Hepatocyte (in vitro differentiated cells): ENCODE data around the gene RESP18. TPM values are rescaled to one million over a fixed set of nuclear protein-coding genes. Genes with fewer than 3 reads are reported as not detected.

Experiments used
- DNase-seq: peaks from one replicate; pipeline ENCODE4 v3.0.0-alpha.2; 2016; ENCODE audit warnings: low spot score
- H2AFZ ChIP-seq: fragments of 200-600 bp; sonication (generic); 2 replicates; pipeline ENCODE4 v1.6.0; 2016; ENCODE audit warnings: antibody characterized with exemption, mild to moderate bottlenecking
- H3K27ac ChIP-seq: fragments of 200-600 bp; sonication (generic); 2 replicates; pipeline ENCODE4 v1.5.1; 2016; ENCODE audit warnings: mild to moderate bottlenecking
- H3K27me3 ChIP-seq: fragments of 200-600 bp; sonication (generic); 2 replicates; pipeline ENCODE4 v1.6.1; 2016
- H3K36me3 ChIP-seq: fragments of 200-600 bp; sonication (generic); replicated peaks from 2 replicates; pipeline ENCODE4 v1.5.1; 2016; ENCODE audit warnings: low read depth; ENCODE audit not compliant: insufficient read depth
- H3K4me1 ChIP-seq: fragments of 200-600 bp; sonication (generic); 2 replicates; pipeline ENCODE4 v1.5.1; 2016; ENCODE audit warnings: mild to moderate bottlenecking, moderate library complexity; ENCODE audit not compliant: insufficient read depth
- H3K4me2 ChIP-seq: fragments of 200-600 bp; sonication (generic); 2 replicates; pipeline ENCODE4 v1.6.0; 2016
- H3K4me3 ChIP-seq: fragments of 200-600 bp; sonication (generic); 2 replicates; pipeline ENCODE4 v1.5.1; 2016; ENCODE audit warnings: mild to moderate bottlenecking
- H3K79me2 ChIP-seq: fragments of 200-600 bp; sonication (generic); 2 replicates; pipeline ENCODE4 v1.6.0; 2017; ENCODE audit warnings: mild to moderate bottlenecking
- H3K9me2 ChIP-seq: fragments of 200-600 bp; sonication (generic); replicated peaks from 2 replicates; pipeline ENCODE4 v1.6.0; 2017; ENCODE audit warnings: mild to moderate bottlenecking; ENCODE audit not compliant: insufficient read depth
- H3K9me3 ChIP-seq: fragments of 200-600 bp; sonication (generic); 2 replicates; pipeline ENCODE4 v1.5.1; 2016; ENCODE audit warnings: low read depth, mild to moderate bottlenecking
- H4K20me1 ChIP-seq: fragments of 200-600 bp; sonication (generic); 2 replicates; pipeline ENCODE4 v1.6.0; 2016; ENCODE audit warnings: mild to moderate bottlenecking; ENCODE audit not compliant: insufficient read depth, poor library complexity, severe bottlenecking
- EZH2 ChIP-seq: fragments of 200-600 bp; sonication (generic); IDR thresholded peaks from 2 replicates; pipeline ENCODE4 v1.6.1; 2016; ENCODE audit warnings: antibody characterized with exemption, mild to moderate bottlenecking, borderline replicate concordance
- EZH2phosphoT487 ChIP-seq: fragments of 200-600 bp; sonication (generic); IDR thresholded peaks from one replicate; pipeline ENCODE4 v1.6.1; 2018; ENCODE audit warnings: antibody characterized with exemption, mild to moderate bottlenecking, low read depth, moderate library complexity; ENCODE audit not compliant: unreplicated experiment, severe bottlenecking
- WGBS: methylation state at CpG from one replicate; pipeline ENCODE4 v1.1.6; 2016; ENCODE audit warnings: low lambda C conversion rate; ENCODE audit errors: missing lambda C conversion rate; 5-methylcytosine and 5-hydroxymethylcytosine counted together
- polyA plus RNA-seq: library from polyadenylated mRNA; unstranded; fragments of >200 nt; fragmentation: Nextera tagmentation; extraction: Ambion mirVana; gene quantifications from 2 replicates; pipeline ENCODE4 v1.2.1, GENCODE V29; 2016
- total RNA-seq: library from RNA; depleted of rRNA; stranded (reverse); fragments of >200 nt; gene quantifications from 2 replicates; pipeline ENCODE4 v1.2.3, GENCODE V29; 2014
- TF ChIP-seq, protein P1 (sequence below): fragments of 200-600 bp; sonication (generic); IDR thresholded peaks from 2 replicates; pipeline ENCODE4 v1.5.1; 2016; ENCODE audit warnings: antibody characterized with exemption, mild to moderate bottlenecking; ENCODE audit not compliant: poor library complexity

Gene RESP18
- total and polyA plus RNA-seq, 2 experiments from 2014 or later: not detected

DNA sequence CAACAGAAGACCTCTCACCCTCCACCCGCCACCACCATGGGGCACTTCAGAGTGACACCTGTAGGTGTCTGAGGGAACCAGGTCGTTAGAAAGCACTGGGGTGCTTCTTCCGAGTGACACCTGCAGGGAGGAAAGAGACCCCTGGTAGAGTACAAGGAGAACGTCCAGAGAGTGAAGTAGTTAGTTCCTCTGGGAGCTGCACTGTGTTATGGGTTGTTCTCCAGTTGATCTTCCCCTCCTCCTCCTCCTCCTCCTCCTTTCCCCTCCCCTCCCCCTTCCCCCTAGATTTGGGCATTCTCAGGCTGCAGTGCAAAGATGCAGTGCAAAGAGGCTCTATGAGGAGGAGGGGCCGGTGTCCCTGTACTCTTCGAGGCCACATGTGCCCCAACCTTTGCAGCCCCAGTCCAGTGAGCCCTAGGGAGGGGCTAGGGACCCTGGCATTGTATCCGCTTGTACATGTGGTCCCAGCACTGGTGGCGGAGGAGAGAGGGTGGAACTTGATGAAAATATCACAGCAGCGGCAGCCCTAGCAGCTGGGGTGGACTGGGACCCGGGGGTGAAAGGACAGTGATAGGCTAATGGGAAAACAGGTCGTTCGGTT lies 52.5 kb downstream of the RESP18 start:
- Histone ChIP-seq H3K4me2 (peak overlapping the region; percentile 79), H3K9me3 (no peaks in the 10 kb centered on the region), H3K27ac (peak overlapping the region; percentile 95), H3K27me3 (no peaks in the 10 kb centered on the region), H3K36me3 (no peaks in the 10 kb centered on the region), H3K9me2 (no peaks in the 10 kb centered on the region), H3K79me2 (peaks cover 4% of the 10 kb centered on the region), H3K4me1 (peaks cover 14% of the 10 kb centered on the region), H3K4me3 (peak overlapping the region; percentile 32), H4K20me1 (no peaks in the 10 kb centered on the region), H2AFZ (no peak overlapping the region)
- TF ChIP-seq EZH2 (no peak), EZH2phosphoT487 (no peak)
- TF ChIP-seq, protein P1, sequence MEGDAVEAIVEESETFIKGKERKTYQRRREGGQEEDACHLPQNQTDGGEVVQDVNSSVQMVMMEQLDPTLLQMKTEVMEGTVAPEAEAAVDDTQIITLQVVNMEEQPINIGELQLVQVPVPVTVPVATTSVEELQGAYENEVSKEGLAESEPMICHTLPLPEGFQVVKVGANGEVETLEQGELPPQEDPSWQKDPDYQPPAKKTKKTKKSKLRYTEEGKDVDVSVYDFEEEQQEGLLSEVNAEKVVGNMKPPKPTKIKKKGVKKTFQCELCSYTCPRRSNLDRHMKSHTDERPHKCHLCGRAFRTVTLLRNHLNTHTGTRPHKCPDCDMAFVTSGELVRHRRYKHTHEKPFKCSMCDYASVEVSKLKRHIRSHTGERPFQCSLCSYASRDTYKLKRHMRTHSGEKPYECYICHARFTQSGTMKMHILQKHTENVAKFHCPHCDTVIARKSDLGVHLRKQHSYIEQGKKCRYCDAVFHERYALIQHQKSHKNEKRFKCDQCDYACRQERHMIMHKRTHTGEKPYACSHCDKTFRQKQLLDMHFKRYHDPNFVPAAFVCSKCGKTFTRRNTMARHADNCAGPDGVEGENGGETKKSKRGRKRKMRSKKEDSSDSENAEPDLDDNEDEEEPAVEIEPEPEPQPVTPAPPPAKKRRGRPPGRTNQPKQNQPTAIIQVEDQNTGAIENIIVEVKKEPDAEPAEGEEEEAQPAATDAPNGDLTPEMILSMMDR: no peak
- 55% methylated on average over 12 of the region's 12 CpGs for WGBS
- DNase-seq: no peak

DNA sequence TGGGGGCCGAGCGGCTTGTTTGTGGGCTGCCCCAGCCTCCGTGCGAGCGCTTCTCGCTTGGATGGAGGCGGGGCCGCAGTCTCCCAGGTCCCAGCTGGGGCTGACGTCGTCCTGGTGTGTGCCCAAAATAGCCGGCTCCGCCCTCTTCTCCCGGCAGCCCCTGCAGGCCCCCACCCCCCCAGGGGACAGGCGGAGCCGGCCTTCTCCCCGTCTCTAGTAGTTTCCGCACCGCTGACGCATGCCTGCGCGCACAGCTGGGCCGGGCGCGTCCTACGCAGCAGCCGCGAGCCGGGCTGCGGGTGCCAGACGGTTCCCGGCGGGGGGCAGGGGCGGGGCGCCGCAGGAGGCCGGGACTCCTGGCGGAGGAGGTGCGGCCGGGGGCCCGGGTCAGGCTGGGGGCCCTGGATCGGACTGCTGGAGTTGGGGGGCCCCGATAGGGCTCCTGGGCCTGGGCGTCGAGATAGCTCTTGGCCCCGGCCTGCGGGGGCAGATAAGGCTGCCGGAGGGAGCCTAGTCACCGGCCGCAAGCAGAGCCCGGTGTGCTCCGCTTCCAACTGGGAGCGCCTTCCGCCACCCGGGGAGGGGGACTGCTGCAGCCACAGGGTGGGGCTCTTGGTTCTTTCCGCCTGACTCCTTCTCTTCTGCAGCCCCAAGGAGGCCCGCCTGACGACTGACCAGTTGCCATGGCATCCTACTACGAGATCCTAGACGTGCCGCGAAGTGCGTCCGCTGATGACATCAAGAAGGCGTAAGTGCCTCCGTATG lies 53.2 kb downstream of the RESP18 start, which contains the start of gene DNAJB2:
DNAJB2 (plus strand) TSS at position 216 of the 765 bp plus-strand sequence; CDS start at position 684, 468 bp downstream.
- TF ChIP-seq EZH2 (no peak), EZH2phosphoT487 (no peak)
- TF ChIP-seq, protein P1: no peak
- WGBS: 1% methylated on average over 45 of the region's 65 CpGs
- H2AFZ ChIP-seq: peak within 1 kb of the TSS; percentile 23

DNA sequence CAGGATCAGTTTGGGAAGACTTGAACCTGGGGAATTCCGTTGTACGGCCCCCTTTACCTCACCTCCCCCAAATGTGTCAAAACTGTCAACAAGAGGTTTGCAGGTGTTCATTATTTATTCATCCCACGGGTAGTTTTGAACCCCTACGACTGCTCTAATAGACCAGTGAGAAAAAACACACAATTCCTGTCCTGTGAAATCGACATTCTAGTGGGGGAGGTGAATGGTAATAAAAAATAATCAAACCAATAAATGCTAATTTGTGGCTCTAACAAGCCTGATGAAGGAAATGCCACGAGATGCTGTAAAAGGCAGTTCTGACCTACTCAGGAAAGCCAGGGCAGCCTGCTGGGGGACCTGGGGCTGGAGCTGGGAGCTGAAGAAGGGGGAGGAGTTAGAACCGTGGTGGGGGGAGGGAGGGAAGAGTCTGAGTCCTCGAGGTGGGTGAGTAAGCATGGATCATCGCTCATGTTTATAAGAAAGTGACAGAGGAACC lies 53.8 kb downstream of the RESP18 start:
- H3K9me3 ChIP-seq: no peaks in the 10 kb centered on the region
- no peaks in the 10 kb centered on the region for H4K20me1 ChIP-seq
- H3K4me3 ChIP-seq: peak overlapping the region; percentile 5
- DNase-seq: no peak
- no peaks in the 10 kb centered on the region for H3K9me2 ChIP-seq
- H3K4me2 ChIP-seq: peak overlapping the region; percentile 79
- H3K27ac ChIP-seq: peak overlapping the region; percentile 95
- H2AFZ ChIP-seq: peak overlapping the region; percentile 8
- H3K4me1 ChIP-seq: peaks cover 14% of the 10 kb centered on the region
- H3K79me2 ChIP-seq: peaks cover 4% of the 10 kb centered on the region
- TF ChIP-seq EZH2 (no peak), EZH2phosphoT487 (no peak)
- TF ChIP-seq, protein P1: no peak
- 18% methylated on average over 7 of the region's 9 CpGs for WGBS
- H3K27me3 ChIP-seq: no peaks in the 10 kb centered on the region
- H3K36me3 ChIP-seq: no peaks in the 10 kb centered on the region

More for the DNA sequence above, 53.2 kb downstream of the RESP18 start, which contains the start of gene DNAJB2:
- H3K36me3 ChIP-seq: no peaks in the 10 kb centered on the region
- peak within 1 kb of the TSS; percentile 32 for H3K4me3 ChIP-seq
- no peaks in the 10 kb centered on the region for H3K9me2 ChIP-seq
- DNase-seq: peak; percentile 99
- H3K9me3 ChIP-seq: no peaks in the 10 kb centered on the region
- no peaks in the 10 kb centered on the region for H4K20me1 ChIP-seq
- H3K79me2 ChIP-seq: peaks cover 4% of the 10 kb centered on the region
- peaks cover 14% of the 10 kb centered on the region for H3K4me1 ChIP-seq
- H3K4me2 ChIP-seq: peak within 1 kb of the TSS; percentile 79
- H3K27me3 ChIP-seq: no peaks in the 10 kb centered on the region
- H3K27ac ChIP-seq: peak within 1 kb of the TSS; percentile 95
